AG10803 (cell line): ENCODE data around the gene ATP6V1C2.

ENCODE experiments used
- DNase-seq: peaks from one replicate; pipeline ENCODE4 v3.0.0; 2010; ENCODE audit warnings: low read depth
- H3K4me3 ChIP-seq: 2 replicates; pipeline ENCODE4 v1.5.1; 2011; ENCODE audit warnings: mild to moderate bottlenecking, low read length, control low read depth
- CTCF ChIP-seq: conservative IDR thresholded peaks from 2 replicates; pipeline ENCODE4 v1.5.1; 2011; ENCODE audit warnings: mild to moderate bottlenecking, low read length, control low read depth, inconsistent platforms

The ATP6V1C2 gene

GRCh38 chr2:10688921-10689807 is 32.3 kb upstream of the ATP6V1C2 start:
- peak; percentile 35 for DNase-seq
- TF ChIP-seq CTCF: no peak
- peak overlapping the region; percentile 100 for H3K4me3 ChIP-seq

GRCh38 chr2:10691521-10691920 is 29.9 kb upstream of the ATP6V1C2 start:
- no peak for DNase-seq
- no peak overlapping the region for H3K4me3 ChIP-seq
- no peak for TF ChIP-seq CTCF

GRCh38 chr2:10700078-10700803 is 21.2 kb upstream of the ATP6V1C2 start:
- no peak for TF ChIP-seq CTCF
- H3K4me3 ChIP-seq: no peak overlapping the region
- DNase-seq: no peak

GRCh38 chr2:10704034-10704594 is 17.3 kb upstream of the ATP6V1C2 start:
- H3K4me3 ChIP-seq: no peak overlapping the region
- no peak for TF ChIP-seq CTCF
- no peak for DNase-seq

GRCh38 chr2:10706033-10706432 is 15.4 kb upstream of the ATP6V1C2 start:
- no peak for TF ChIP-seq CTCF
- DNase-seq: no peak
- no peak overlapping the region for H3K4me3 ChIP-seq

- no peak for TF ChIP-seq CTCF
- H3K4me3 ChIP-seq: no peak overlapping the region
- no peak for DNase-seq
These were observed 13.6 kb upstream of the ATP6V1C2 start for GRCh38 chr2:10707831-10708230.
